Panc1 (cell line): Measurements from ENCODE around the gene KCNK10. TPM values are rescaled to one million over a fixed set of nuclear protein-coding genes. Genes with fewer than 3 reads are reported as not detected.

Experiments used
- ATAC-seq: fragments of 200-7000 bp; cut with Tn5 transposase; 2 replicates; pipeline ENCODE4 v1.9.1; 2020; ENCODE audit warnings: mild to moderate bottlenecking, moderate library complexity
- BruUV-seq: library from RNA; stranded (reverse); fragments of 400-500 nt; replicated peaks from 2 replicates; lab custom pipeline; 2021; lab: Mats Ljungman, UMichigan
- CTCF ChIA-PET: fragments of 300-600 bp; sonication (Branson Sonifier 250); formaldehyde crosslinking; loops from one replicate; lab custom pipeline; 2022; ENCODE audit warnings: antibody characterized with exemption; lab: Charles Lee
- POLR2A ChIA-PET: fragments of 300-600 bp; sonication (Branson Sonifier 250); formaldehyde crosslinking; loops from one replicate; lab custom pipeline; 2022; ENCODE audit warnings: antibody characterized with exemption; lab: Charles Lee
- DNase-seq: peaks from one replicate; pipeline ENCODE4 v3.0.0-alpha.2; 2010; ENCODE audit warnings: low read depth, low spot score
- H3K27ac ChIP-seq: 2 replicates; pipeline ENCODE4 v1.5.1; 2011; ENCODE audit warnings: mild to moderate bottlenecking, low read length, inconsistent platforms
- H3K27me3 ChIP-seq: fragments of 200-500 bp; sonication (Bioruptor generic); 2 replicates; pipeline ENCODE4 v1.6.0; 2014; ENCODE audit warnings: low read length, inconsistent platforms; ENCODE audit not compliant: control insufficient read depth, insufficient read depth
- H3K36me3 ChIP-seq: fragments of 200-500 bp; sonication (Bioruptor generic); 2 replicates; pipeline ENCODE4 v1.5.1; 2014; ENCODE audit warnings: inconsistent platforms, mild to moderate bottlenecking, low read length, moderate library complexity; ENCODE audit not compliant: control insufficient read depth, insufficient read depth
- H3K4me1 ChIP-seq: 2 replicates; pipeline ENCODE4 v1.5.1; 2011; ENCODE audit warnings: inconsistent platforms, mild to moderate bottlenecking, low read length, moderate library complexity; ENCODE audit not compliant: control insufficient read depth, insufficient read depth
- H3K4me3 ChIP-seq, 2 experiments: 2 replicates each; pipeline ENCODE4 v1.5.1; 2011 to 2012; ENCODE audit warnings: low read depth in 2 of 2, low read length in 2 of 2, mild to moderate bottlenecking in 2 of 2, inconsistent platforms in 1 of 2, moderate library complexity in 1 of 2
- H3K9me3 ChIP-seq: fragments of 200-500 bp; sonication (Bioruptor generic); 2 replicates; pipeline ENCODE4 v1.5.1; 2014; ENCODE audit warnings: low read depth, mild to moderate bottlenecking, inconsistent platforms, low read length, moderate library complexity; ENCODE audit not compliant: control insufficient read depth, insufficient read depth
- CTCF ChIP-seq: fragments of 450-650 bp; IDR thresholded peaks from 2 replicates; pipeline ENCODE4 v1.5.1; 2017; ENCODE audit warnings: mild to moderate bottlenecking
- POLR2AphosphoS5 ChIP-seq: IDR thresholded peaks from 2 replicates; pipeline ENCODE4 v1.6.1; 2012; ENCODE audit warnings: mild to moderate bottlenecking, low read depth, low read length, moderate library complexity
- REST ChIP-seq, 2 experiments: IDR thresholded peaks; 2 replicates each; pipeline ENCODE4 v1.6.1; 2011 to 2012; ENCODE audit warnings: low read depth in 2 of 2, control low read depth in 1 of 2, low read length in 1 of 2, mild to moderate bottlenecking in 1 of 2, moderate library complexity in 1 of 2; ENCODE audit not compliant: insufficient read depth in 1 of 2
- SIN3A ChIP-seq: IDR thresholded peaks from 2 replicates; pipeline ENCODE4 v1.6.1; 2012; ENCODE audit warnings: low read depth, mild to moderate bottlenecking, low read length, moderate library complexity, borderline replicate concordance; ENCODE audit not compliant: insufficient read depth
- TCF7L2 ChIP-seq: IDR thresholded peaks from 2 replicates; pipeline ENCODE4 v1.6.1; 2011; ENCODE audit warnings: mild to moderate bottlenecking, low read depth, low read length, inconsistent platforms
- in situ Hi-C: cut with HindIII; loops from 2 replicates; pipeline ENCODE4 v1.10.0; 2016; ENCODE audit warnings: low sequenced_read_pairs, low pct_unique_long_range_greater_than_20kb
- intact Hi-C: fragments of 100-400 bp; cut with micrococcal nuclease; formaldehyde crosslinking; loops from one replicate; pipeline ENCODE4 v1.10.0; 2022; ENCODE audit not compliant: unreplicated experiment
- total RNA-seq: library from RNA; stranded (reverse); gene quantifications from one replicate; pipeline ENCODE4 v1.2.1, GENCODE V29; 2021; ENCODE audit not compliant: unreplicated experiment

The KCNK10 gene
- total RNA-seq, 1 experiment from 2014 or later = 0.28 TPM

- Histone ChIP-seq H3K36me3 (no peaks in the 10 kb centered on the region), H3K27ac (no peak overlapping the region), H3K4me1 (no peaks in the 10 kb centered on the region), H3K9me3 (no peaks in the 10 kb centered on the region), H3K27me3 (no peaks in the 10 kb centered on the region), H3K4me3 (no peak overlapping the region)
- intact Hi-C loops = no loop called here
- no peak for TF ChIP-seq POLR2AphosphoS5
- no peak for TF ChIP-seq CTCF
- TF ChIP-seq REST (IDR thresholded peaks at IDR 0.05; ENCODE audit: insufficient read depth in 1 of 2, low read depth in 2 of 2, low read length in 1 of 2) = no peak
- TF ChIP-seq TCF7L2 = no peak
- no peak for TF ChIP-seq SIN3A
- ChIA-PET POLR2A (no interaction called here), CTCF (no interaction called here)
- DNase-seq (no peak), ATAC-seq (no peak)
- no TSS peak for BruUV-seq
- in situ Hi-C loops = no loop called here
These were observed 113.8 kb downstream of the KCNK10 start for GRCh38 chr14:88209273-88209672.

DNA sequence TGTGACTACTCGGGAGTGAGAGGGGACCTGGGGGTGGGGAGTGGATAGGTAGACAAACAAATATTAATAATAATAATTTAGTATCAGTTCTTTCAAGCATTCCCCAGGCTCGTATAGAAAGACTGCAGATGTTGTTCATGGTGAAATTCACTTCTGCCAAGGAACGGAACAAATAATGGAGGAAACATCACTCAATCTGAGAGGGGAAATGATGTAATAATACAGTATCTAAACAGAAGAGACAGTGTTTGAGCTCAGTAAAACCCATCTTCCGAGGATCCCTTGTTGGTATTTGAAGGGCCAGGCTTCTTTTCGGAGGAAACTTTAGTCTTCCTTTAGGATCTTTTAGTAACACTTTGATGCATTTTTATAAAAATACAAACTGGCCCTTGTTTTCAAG, 114.2 kb downstream of the KCNK10 start:
- ATAC-seq = no peak
- Histone ChIP-seq H3K4me3 (no peak overlapping the region), H3K27ac (no peak overlapping the region), H3K27me3 (no peaks in the 10 kb centered on the region), H3K36me3 (no peaks in the 10 kb centered on the region), H3K9me3 (no peaks in the 10 kb centered on the region), H3K4me1 (no peaks in the 10 kb centered on the region)
- in situ Hi-C loops (no loop called here), intact Hi-C loops (no loop called here)
- no peak for TF ChIP-seq CTCF
- no peak for TF ChIP-seq TCF7L2
- TF ChIP-seq POLR2AphosphoS5 = no peak
- TF ChIP-seq SIN3A = no peak
- no peak for TF ChIP-seq REST (IDR thresholded peaks at IDR 0.05; ENCODE audit: insufficient read depth in 1 of 2, low read depth in 2 of 2, low read length in 1 of 2)
- no TSS peak for BruUV-seq
- DNase-seq = no peak
- ChIA-PET POLR2A (no interaction called here), CTCF (no interaction called here)
